Measurements from ENCODE around the gene ANKH.

The ANKH gene

GRCh38 chr5:14679595-14679994 lies 192.0 kb downstream of the ANKH start:
- H3K4me3 ChIP-seq (ENCODE audit: low read depth, low read length), result no peak overlapping the region
- H3K9ac ChIP-seq (ENCODE audit: low read depth, low read length), result no peak overlapping the region
- no peak overlapping the region for H3K27ac ChIP-seq (ENCODE audit: low read depth, low read length)
- peaks cover 12% of the 10 kb centered on the region for H3K4me1 ChIP-seq (ENCODE audit: control insufficient read depth, insufficient read depth, low read length)
- H3K27me3 ChIP-seq (ENCODE audit: control insufficient read depth, insufficient read depth, low read length), result no peaks in the 10 kb centered on the region
- H3K9me3 ChIP-seq (ENCODE audit: control insufficient read depth, insufficient read depth, low read length), result no peaks in the 10 kb centered on the region
- H3K36me3 ChIP-seq (ENCODE audit: control insufficient read depth, insufficient read depth, low read length), result peaks cover 47% of the 10 kb centered on the region

GRCh38 chr5:14678773-14679334 lies 192.7 kb downstream of the ANKH start:
- Histone ChIP-seq H3K36me3 (ENCODE audit: control insufficient read depth, insufficient read depth, low read length) (peaks cover 42% of the 10 kb centered on the region), H3K9me3 (ENCODE audit: control insufficient read depth, insufficient read depth, low read length) (no peaks in the 10 kb centered on the region), H3K27ac (ENCODE audit: low read depth, low read length) (no peak overlapping the region), H3K4me3 (ENCODE audit: low read depth, low read length) (no peak overlapping the region), H3K9ac (ENCODE audit: low read depth, low read length) (no peak overlapping the region), H3K27me3 (ENCODE audit: control insufficient read depth, insufficient read depth, low read length) (no peaks in the 10 kb centered on the region), H3K4me1 (ENCODE audit: control insufficient read depth, insufficient read depth, low read length) (peaks cover 20% of the 10 kb centered on the region)

- peaks cover 45% of the 10 kb centered on the region for H3K4me1 ChIP-seq (ENCODE audit: control insufficient read depth, insufficient read depth, low read length)
- H3K9ac ChIP-seq (ENCODE audit: low read depth, low read length), result no peak overlapping the region
- H3K36me3 ChIP-seq (ENCODE audit: control insufficient read depth, insufficient read depth, low read length), result peaks cover 21% of the 10 kb centered on the region
- no peak overlapping the region for H3K27ac ChIP-seq (ENCODE audit: low read depth, low read length)
- no peaks in the 10 kb centered on the region for H3K9me3 ChIP-seq (ENCODE audit: control insufficient read depth, insufficient read depth, low read length)
- no peaks in the 10 kb centered on the region for H3K27me3 ChIP-seq (ENCODE audit: control insufficient read depth, insufficient read depth, low read length)
- H3K4me3 ChIP-seq (ENCODE audit: low read depth, low read length), result no peak overlapping the region
Measured at GRCh38 chr5:14676320-14676719, 195.3 kb downstream of the ANKH start.

- Histone ChIP-seq H3K4me1 (ENCODE audit: control insufficient read depth, insufficient read depth, low read length) (peaks cover 49% of the 10 kb centered on the region), H3K27ac (ENCODE audit: low read depth, low read length) (no peak overlapping the region), H3K27me3 (ENCODE audit: control insufficient read depth, insufficient read depth, low read length) (no peaks in the 10 kb centered on the region), H3K9ac (ENCODE audit: low read depth, low read length) (no peak overlapping the region), H3K36me3 (ENCODE audit: control insufficient read depth, insufficient read depth, low read length) (peaks cover 18% of the 10 kb centered on the region), H3K9me3 (ENCODE audit: control insufficient read depth, insufficient read depth, low read length) (no peaks in the 10 kb centered on the region), H3K4me3 (ENCODE audit: low read depth, low read length) (no peak overlapping the region)
Measured at GRCh38 chr5:14675865-14676300, 195.7 kb downstream of the ANKH start.

- no peak overlapping the region for H3K4me3 ChIP-seq (ENCODE audit: low read depth, low read length)
- peaks cover 15% of the 10 kb centered on the region for H3K36me3 ChIP-seq (ENCODE audit: control insufficient read depth, insufficient read depth, low read length)
- H3K4me1 ChIP-seq (ENCODE audit: control insufficient read depth, insufficient read depth, low read length), result peaks cover 52% of the 10 kb centered on the region
- no peak overlapping the region for H3K27ac ChIP-seq (ENCODE audit: low read depth, low read length)
- no peaks in the 10 kb centered on the region for H3K27me3 ChIP-seq (ENCODE audit: control insufficient read depth, insufficient read depth, low read length)
- no peaks in the 10 kb centered on the region for H3K9me3 ChIP-seq (ENCODE audit: control insufficient read depth, insufficient read depth, low read length)
- no peak overlapping the region for H3K9ac ChIP-seq (ENCODE audit: low read depth, low read length)
Measured at GRCh38 chr5:14674983-14675854, 196.4 kb downstream of the ANKH start.

- H3K9me3 ChIP-seq (ENCODE audit: control insufficient read depth, insufficient read depth, low read length), result no peaks in the 10 kb centered on the region
- no peak overlapping the region for H3K4me3 ChIP-seq (ENCODE audit: low read depth, low read length)
- no peaks in the 10 kb centered on the region for H3K27me3 ChIP-seq (ENCODE audit: control insufficient read depth, insufficient read depth, low read length)
- no peak overlapping the region for H3K27ac ChIP-seq (ENCODE audit: low read depth, low read length)
- no peak overlapping the region for H3K9ac ChIP-seq (ENCODE audit: low read depth, low read length)
- peaks cover 2% of the 10 kb centered on the region; the same call in 1 of the 2 replicates for H3K36me3 ChIP-seq (ENCODE audit: control insufficient read depth, insufficient read depth, low read length)
- peaks cover 52% of the 10 kb centered on the region for H3K4me1 ChIP-seq (ENCODE audit: control insufficient read depth, insufficient read depth, low read length)
Measured at GRCh38 chr5:14673443-14673842, 198.1 kb downstream of the ANKH start.

GRCh38 chr5:14672484-14673394 lies 198.8 kb downstream of the ANKH start:
- Histone ChIP-seq H3K4me1 (ENCODE audit: control insufficient read depth, insufficient read depth, low read length) (peaks cover 52% of the 10 kb centered on the region), H3K9ac (ENCODE audit: low read depth, low read length) (no peak overlapping the region), H3K9me3 (ENCODE audit: control insufficient read depth, insufficient read depth, low read length) (no peaks in the 10 kb centered on the region), H3K36me3 (ENCODE audit: control insufficient read depth, insufficient read depth, low read length) (peaks cover 5% of the 10 kb centered on the region; the same call in 1 of the 2 replicates), H3K4me3 (ENCODE audit: low read depth, low read length) (no peak overlapping the region), H3K27ac (ENCODE audit: low read depth, low read length) (no peak overlapping the region), H3K27me3 (ENCODE audit: control insufficient read depth, insufficient read depth, low read length) (no peaks in the 10 kb centered on the region)

- Histone ChIP-seq H3K9me3 (ENCODE audit: control insufficient read depth, insufficient read depth, low read length) (no peaks in the 10 kb centered on the region), H3K9ac (ENCODE audit: low read depth, low read length) (no peak overlapping the region), H3K27me3 (ENCODE audit: control insufficient read depth, insufficient read depth, low read length) (no peaks in the 10 kb centered on the region), H3K27ac (ENCODE audit: low read depth, low read length) (no peak overlapping the region), H3K4me1 (ENCODE audit: control insufficient read depth, insufficient read depth, low read length) (peaks cover 52% of the 10 kb centered on the region), H3K4me3 (ENCODE audit: low read depth, low read length) (no peak overlapping the region), H3K36me3 (ENCODE audit: control insufficient read depth, insufficient read depth, low read length) (peaks cover 5% of the 10 kb centered on the region; the same call in 1 of the 2 replicates)
Measured at GRCh38 chr5:14672082-14672481, 199.5 kb downstream of the ANKH start.

- no peak overlapping the region for H3K9ac ChIP-seq (ENCODE audit: low read depth, low read length)
- no peak overlapping the region for H3K27ac ChIP-seq (ENCODE audit: low read depth, low read length)
Measured at GRCh38 chr5:14671414-14671813, 200.2 kb downstream of the ANKH start.

GRCh38 chr5:14669975-14670374 lies 201.6 kb downstream of the ANKH start:
- Histone ChIP-seq H3K9ac (ENCODE audit: low read depth, low read length) (no peak overlapping the region), H3K36me3 (ENCODE audit: control insufficient read depth, insufficient read depth, low read length) (peaks cover 5% of the 10 kb centered on the region; the same call in 1 of the 2 replicates), H3K4me1 (ENCODE audit: control insufficient read depth, insufficient read depth, low read length) (peaks cover 50% of the 10 kb centered on the region), H3K27me3 (ENCODE audit: control insufficient read depth, insufficient read depth, low read length) (peaks cover 12% of the 10 kb centered on the region; the same call in 1 of the 2 replicates), H3K9me3 (ENCODE audit: control insufficient read depth, insufficient read depth, low read length) (no peaks in the 10 kb centered on the region), H3K4me3 (ENCODE audit: low read depth, low read length) (no peak overlapping the region), H3K27ac (ENCODE audit: low read depth, low read length) (no peak overlapping the region)

More at GRCh38 chr5:14671414-14671813, 200.2 kb downstream of the ANKH start:
- Histone ChIP-seq H3K4me1 (ENCODE audit: control insufficient read depth, insufficient read depth, low read length) (peaks cover 52% of the 10 kb centered on the region), H3K9me3 (ENCODE audit: control insufficient read depth, insufficient read depth, low read length) (no peaks in the 10 kb centered on the region), H3K4me3 (ENCODE audit: low read depth, low read length) (no peak overlapping the region), H3K36me3 (ENCODE audit: control insufficient read depth, insufficient read depth, low read length) (peaks cover 5% of the 10 kb centered on the region; the same call in 1 of the 2 replicates), H3K27me3 (ENCODE audit: control insufficient read depth, insufficient read depth, low read length) (no peaks in the 10 kb centered on the region)
